A673 (cell line): ENCODE measurements around the gene MGAT2. TPM values are rescaled to one million over a fixed set of nuclear protein-coding genes. Genes with fewer than 3 reads are reported as not detected.
"Not testable (repeated sequence)": the region's sequence is repeated elsewhere in the genome, so short reads cannot be mapped to it uniquely, and the experiment has no call there.

Source experiments
- BruUV-seq: library from RNA; stranded (reverse); fragments of 400-500 nt; replicated peaks from 2 replicates; lab custom pipeline; 2021; lab: Mats Ljungman, UMichigan
- CTCF ChIA-PET: fragments of 300-600 bp; sonication (Branson Sonifier 250); formaldehyde crosslinking; loops from one replicate; lab custom pipeline; 2022; ENCODE audit warnings: antibody characterized with exemption; lab: Charles Lee
- POLR2A ChIA-PET: fragments of 300-600 bp; sonication (Branson Sonifier 250); formaldehyde crosslinking; loops from one replicate; lab custom pipeline; 2022; ENCODE audit warnings: antibody characterized with exemption; ENCODE audit not compliant: low non-redundant PET; lab: Charles Lee
- DNase-seq: peaks from one replicate; pipeline ENCODE4 v3.0.0-alpha.2; 2015; ENCODE audit warnings: low spot score
- H3K27ac ChIP-seq: fragments of 200-600 bp; sonication (generic); 2 replicates; pipeline ENCODE4 v1.5.1; 2016; ENCODE audit warnings: mixed run types, low read depth, mild to moderate bottlenecking, mixed read lengths, antibody characterized with exemption, low read length; ENCODE audit not compliant: poor library complexity, severe bottlenecking
- H3K27me3 ChIP-seq: fragments of 200-600 bp; sonication (generic); replicated peaks from 2 replicates; pipeline ENCODE4 v1.6.1; 2017; ENCODE audit warnings: mixed run types, low read depth, mild to moderate bottlenecking, mixed read lengths, antibody characterized with exemption, low read length; ENCODE audit not compliant: insufficient read depth, poor library complexity
- H3K36me3 ChIP-seq: fragments of 200-600 bp; sonication (generic); 2 replicates; pipeline ENCODE4 v1.6.1; 2016; ENCODE audit warnings: mixed run types, mild to moderate bottlenecking, mixed read lengths, antibody characterized with exemption, low read length; ENCODE audit not compliant: insufficient read depth, poor library complexity, severe bottlenecking
- H3K4me1 ChIP-seq: fragments of 200-600 bp; sonication (generic); 2 replicates; pipeline ENCODE4 v1.6.1; 2017; ENCODE audit warnings: mixed run types, mild to moderate bottlenecking, mixed read lengths, antibody characterized with exemption, low read length; ENCODE audit not compliant: insufficient read depth, poor library complexity, severe bottlenecking
- H3K4me3 ChIP-seq: fragments of 200-600 bp; sonication (generic); 2 replicates; pipeline ENCODE4 v1.5.1; 2016; ENCODE audit warnings: low read depth, mixed run types, mild to moderate bottlenecking, mixed read lengths, low read length; ENCODE audit not compliant: poor library complexity, severe bottlenecking
- H3K9me3 ChIP-seq: fragments of 200-600 bp; sonication (generic); 2 replicates; pipeline ENCODE4 v1.6.1; 2016; ENCODE audit warnings: mixed run types, low read depth, mild to moderate bottlenecking, mixed read lengths, antibody characterized with exemption, low read length; ENCODE audit not compliant: poor library complexity, severe bottlenecking
- EZH2 ChIP-seq: fragments of 200-600 bp; sonication (generic); IDR thresholded peaks from 2 replicates; pipeline ENCODE4 v1.6.1; 2017; ENCODE audit warnings: borderline replicate concordance, low read depth, mild to moderate bottlenecking, mixed read lengths, antibody characterized with exemption, low read length; ENCODE audit not compliant: poor library complexity, severe bottlenecking
- intact Hi-C: fragments of 100-400 bp; cut with micrococcal nuclease; formaldehyde crosslinking; loops from one replicate; pipeline ENCODE4 v1.10.0; 2022; ENCODE audit not compliant: unreplicated experiment
- total RNA-seq: library from RNA; stranded (reverse); gene quantifications from 2 replicates; pipeline ENCODE4 v1.2.3, GENCODE V29; 2021
- TF ChIP-seq, protein P1 (sequence below): fragments of 300-800, 200-600 bp; sonication (generic); conservative IDR thresholded peaks from 2 replicates; pipeline ENCODE4 v1.5.1; 2017; ENCODE audit warnings: low read depth, mild to moderate bottlenecking, antibody characterized with exemption, low read length, moderate library complexity, mixed read lengths

MGAT2 gene
- total RNA-seq, 1 experiment from 2014 or later, result 37.3 TPM

DNA sequence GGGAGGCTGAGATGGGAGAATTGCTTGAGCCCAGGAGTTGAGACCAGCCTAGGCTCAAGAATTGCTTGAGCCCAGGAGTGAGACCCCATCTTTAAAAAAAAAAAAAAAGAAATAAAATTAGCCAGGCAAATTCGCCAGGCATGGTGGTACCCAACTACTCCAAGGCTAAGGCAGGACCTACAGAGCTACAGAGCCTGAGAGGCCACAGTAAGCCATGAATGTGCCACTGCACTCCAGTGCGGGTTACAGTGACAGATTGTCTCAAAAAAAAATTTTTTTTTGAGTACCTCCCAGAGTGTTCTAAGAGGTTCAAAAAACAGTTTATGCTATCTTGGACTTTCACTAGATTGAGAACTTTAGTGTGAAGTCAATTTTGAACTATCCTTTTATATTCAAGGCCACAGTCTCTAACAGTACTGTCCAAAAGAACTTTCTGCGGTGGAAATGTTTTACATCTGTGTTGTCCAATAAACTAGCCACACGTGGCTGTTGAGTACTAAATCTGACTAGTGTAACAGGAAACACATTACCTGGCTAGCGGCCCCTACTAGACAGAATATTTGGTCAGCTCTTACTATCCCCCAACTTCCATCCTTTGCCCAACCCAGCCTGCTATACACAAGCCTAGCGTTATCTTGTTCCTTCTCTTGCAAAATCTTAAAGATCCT, 2.6 kb upstream of the MGAT2 start:
- no peak for DNase-seq
- Histone ChIP-seq H3K27ac (no peak overlapping the region), H3K4me3 (no peak overlapping the region), H3K27me3 (no peaks in the 10 kb centered on the region), H3K36me3 (peaks cover 42% of the 10 kb centered on the region), H3K9me3 (no peaks in the 10 kb centered on the region), H3K4me1 (peaks cover 8% of the 10 kb centered on the region)
- TF ChIP-seq, protein P1, sequence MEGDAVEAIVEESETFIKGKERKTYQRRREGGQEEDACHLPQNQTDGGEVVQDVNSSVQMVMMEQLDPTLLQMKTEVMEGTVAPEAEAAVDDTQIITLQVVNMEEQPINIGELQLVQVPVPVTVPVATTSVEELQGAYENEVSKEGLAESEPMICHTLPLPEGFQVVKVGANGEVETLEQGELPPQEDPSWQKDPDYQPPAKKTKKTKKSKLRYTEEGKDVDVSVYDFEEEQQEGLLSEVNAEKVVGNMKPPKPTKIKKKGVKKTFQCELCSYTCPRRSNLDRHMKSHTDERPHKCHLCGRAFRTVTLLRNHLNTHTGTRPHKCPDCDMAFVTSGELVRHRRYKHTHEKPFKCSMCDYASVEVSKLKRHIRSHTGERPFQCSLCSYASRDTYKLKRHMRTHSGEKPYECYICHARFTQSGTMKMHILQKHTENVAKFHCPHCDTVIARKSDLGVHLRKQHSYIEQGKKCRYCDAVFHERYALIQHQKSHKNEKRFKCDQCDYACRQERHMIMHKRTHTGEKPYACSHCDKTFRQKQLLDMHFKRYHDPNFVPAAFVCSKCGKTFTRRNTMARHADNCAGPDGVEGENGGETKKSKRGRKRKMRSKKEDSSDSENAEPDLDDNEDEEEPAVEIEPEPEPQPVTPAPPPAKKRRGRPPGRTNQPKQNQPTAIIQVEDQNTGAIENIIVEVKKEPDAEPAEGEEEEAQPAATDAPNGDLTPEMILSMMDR, result no peak
- TF ChIP-seq EZH2, result no peak
- no TSS peak for BruUV-seq
- POLR2A ChIA-PET, result interaction anchor here (0.6 kb wide), 1 partner anchor 19 kb away, joined by 5 read pairs; the partner anchor contains the start of gene LRR1
- CTCF ChIA-PET, result interaction anchor here (0.6 kb wide), 1 partner anchor 12 kb away, joined by 4 read pairs; no protein-coding TSS in a partner anchor
- intact Hi-C loops, result no loop called here

DNA sequence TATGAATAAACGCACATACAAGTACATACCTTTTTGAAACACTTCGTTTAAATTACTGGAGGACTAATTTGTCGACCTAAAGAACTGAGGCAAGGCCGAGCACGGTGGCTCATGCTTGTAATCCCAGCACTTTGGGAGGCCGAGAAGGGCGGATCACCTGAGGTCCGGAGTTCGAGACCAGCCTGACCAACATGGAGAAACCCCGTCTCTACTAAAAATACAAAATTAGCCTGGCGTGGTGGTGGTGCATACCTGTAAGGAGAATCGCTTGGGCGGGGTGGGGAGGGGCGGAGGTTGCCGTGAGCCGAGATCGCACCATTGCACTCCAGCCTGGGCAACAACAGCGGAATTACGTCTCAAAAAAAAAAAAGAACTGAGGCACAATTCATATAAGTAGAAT, 1.3 kb upstream of the MGAT2 start:
- CTCF ChIA-PET, result interaction anchor here (1.9 kb wide), 1 partner anchor 15 kb away, joined by 16 read pairs; the partner anchor contains the start of gene DNAAF2
- H3K27me3 ChIP-seq, intact Hi-C loops, BruUV-seq, H3K9me3 ChIP-seq, DNase-seq, POLR2A ChIA-PET: not testable (repeated sequence)
- peaks cover 21% of the 10 kb centered on the region for H3K4me1 ChIP-seq
- peaks cover 51% of the 10 kb centered on the region for H3K36me3 ChIP-seq
- peak overlapping the region; percentile 93 for H3K4me3 ChIP-seq
- H3K27ac ChIP-seq, result peak overlapping the region; percentile 95

DNA sequence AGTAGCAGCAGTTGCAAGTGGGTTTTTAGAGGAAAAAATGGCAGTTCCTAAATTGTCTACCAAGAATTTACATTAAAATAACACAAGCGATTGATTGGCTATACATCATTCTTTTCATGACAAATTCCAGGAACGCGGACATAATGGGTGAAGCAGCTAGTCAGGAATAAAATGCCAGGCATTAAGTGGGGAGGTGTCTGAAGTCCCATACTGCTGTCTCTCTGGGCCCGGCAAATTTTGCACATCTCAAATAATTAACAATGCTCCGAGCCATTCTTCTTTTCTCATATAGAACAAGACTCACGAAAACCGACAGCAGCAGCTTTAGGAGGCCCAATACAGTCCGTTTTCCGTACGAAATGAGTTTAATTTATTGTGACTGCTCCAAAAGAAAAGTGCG, 869 bp upstream of the MGAT2 start:
- peak overlapping the region; percentile 93 for H3K4me3 ChIP-seq
- no peak for DNase-seq
- POLR2A ChIA-PET, result no interaction called here
- H3K4me1 ChIP-seq, result peaks cover 22% of the 10 kb centered on the region
- no peaks in the 10 kb centered on the region for H3K9me3 ChIP-seq
- intact Hi-C loops, result no loop called here
- peak overlapping the region; percentile 95 for H3K27ac ChIP-seq
- TSS peak; percentile 74 for BruUV-seq
- TF ChIP-seq EZH2, result no peak
- TF ChIP-seq, protein P1, result no peak
- CTCF ChIA-PET, result interaction anchor here (1.3 to 1.9 kb wide), 3 partner anchors 15 to 33 kb away, joined by 3 to 16 read pairs (median 5); partner anchors contain the start of genes DNAAF2, LRR1 and RPS29
- H3K27me3 ChIP-seq, result no peaks in the 10 kb centered on the region
- H3K36me3 ChIP-seq, result peaks cover 49% of the 10 kb centered on the region
